ENCODE results near the gene MORN1. TPM values are rescaled to one million over a fixed set of nuclear protein-coding genes. Genes with fewer than 3 reads are reported as not detected.

MORN1 gene
- total and polyA plus RNA-seq, 9 of the 15 experiments (the other 6 are each of a cell fraction or from before 2014, with no cell fraction given), result 0.24 to 9.3 (median 4.2) TPM

DNA sequence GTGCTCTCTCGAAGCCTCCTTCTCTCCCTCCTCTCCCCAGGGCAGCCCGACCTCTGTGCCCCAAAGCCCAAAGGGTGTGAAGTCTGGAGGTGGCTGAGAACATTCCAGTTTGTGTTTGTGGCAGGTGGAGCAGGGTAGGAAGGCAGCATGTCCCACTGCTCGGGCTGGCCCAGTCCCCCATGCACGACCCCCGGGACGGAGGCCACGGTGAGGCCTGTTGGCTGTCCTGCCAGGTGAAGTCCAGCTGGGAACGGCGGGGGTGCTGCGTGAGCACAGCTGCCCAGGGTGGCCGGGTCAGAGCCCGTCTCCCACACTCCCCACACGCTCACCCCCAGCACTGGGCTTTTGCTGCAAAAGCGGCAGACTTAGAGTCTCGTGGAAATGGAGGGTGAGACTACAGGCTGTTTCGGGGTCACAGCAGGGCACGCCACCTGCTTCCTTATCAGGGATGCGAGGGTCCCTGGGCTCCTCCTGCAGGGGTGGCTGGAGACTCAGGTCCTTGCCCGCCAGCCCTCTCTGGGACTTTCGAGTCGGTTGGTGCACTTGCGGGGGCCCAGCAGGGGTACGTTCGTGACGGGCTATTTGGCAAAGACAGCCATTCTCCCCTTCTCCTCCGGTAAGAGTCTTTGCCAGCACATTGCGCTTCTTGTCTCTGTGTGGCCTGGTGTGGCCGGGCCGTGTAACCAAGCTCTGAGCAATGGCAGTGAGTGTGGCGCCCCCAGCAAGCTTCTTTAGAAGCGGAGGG, 40.3 kb downstream of the MORN1 start:
- intact Hi-C loops (cut with micrococcal nuclease) (no loop called here), in situ Hi-C loops (cut with MboI) (no loop called here)
- Histone ChIP-seq H4K20me1 (replicated peaks; ENCODE audit: control insufficient read depth, insufficient read depth, low read length) (peaks cover 9% of the 10 kb centered on the region), H3K4me1 (replicated peaks in 1 of 2; ENCODE audit: control insufficient read depth in 2 of 2, insufficient read depth in 2 of 2, low read length in 2 of 2) (peaks cover 0 to 31% of the 10 kb centered on the region in 2 experiments; a peak in 1 of 5 replicates), H3K27ac (ENCODE audit: extremely low read depth, low read depth, low read length) (no peak overlapping the region), H3K4me2 (ENCODE audit: insufficient read depth, low read length) (no peak overlapping the region), H2AFZ (ENCODE audit: low read depth, low read length) (no peak overlapping the region), H3K4me3 (no peak overlapping the region), H3K27me3 (ENCODE audit: control insufficient read depth in 2 of 2, insufficient read depth in 2 of 2, low read length in 2 of 2) (peaks cover 78 to 90% of the 10 kb centered on the region in 2 experiments), H3K9me3 (replicated peaks; ENCODE audit: control insufficient read depth, insufficient read depth, low read depth, low read length) (no peaks in the 10 kb centered on the region), H3K79me2 (ENCODE audit: control insufficient read depth, insufficient read depth, low read length) (no peaks in the 10 kb centered on the region), H3K9me1 (ENCODE audit: control insufficient read depth, insufficient read depth, low read length) (no peaks in the 10 kb centered on the region), H3K36me3 (ENCODE audit: control insufficient read depth, insufficient read depth, low read length) (no peaks in the 10 kb centered on the region), H3K9ac (ENCODE audit: insufficient read depth in 1 of 2, low read depth in 2 of 2, low read length in 2 of 2) (peak overlapping the region in 1 of 2 experiments; percentile 54; a peak in 1 of 4 replicates)
- ATAC-seq (no peak), DNase-seq (ENCODE audit: extremely low read depth in 1 of 4, low spot score in 3 of 4) (no peak), FAIRE-seq (no peak)
- ChIA-PET CTCF (ENCODE audit: low intra/inter-chr PET ratio) (no interaction called here), POLR2A (interaction anchor here (0.5 to 2.1 kb wide), 3 partner anchors 10 to 144 kb away, joined by 3 to 6 read pairs (median 5); no protein-coding TSS in a partner anchor)
- no TSS peak for BruUV-seq (replicated peaks)
- TF ChIP-seq YY1 (IDR thresholded peaks at IDR 0.05; ENCODE audit: borderline replicate concordance in 1 of 3, control insufficient read depth in 1 of 3, extremely low read depth in 1 of 3, insufficient read depth in 3 of 3, insufficient read length in 1 of 3, insufficient replicate concordance in 2 of 3, low read depth in 1 of 3, low read length in 2 of 3), result peak in 1 of 3 experiments; percentile 5
- TF ChIP-seq, protein P1, sequence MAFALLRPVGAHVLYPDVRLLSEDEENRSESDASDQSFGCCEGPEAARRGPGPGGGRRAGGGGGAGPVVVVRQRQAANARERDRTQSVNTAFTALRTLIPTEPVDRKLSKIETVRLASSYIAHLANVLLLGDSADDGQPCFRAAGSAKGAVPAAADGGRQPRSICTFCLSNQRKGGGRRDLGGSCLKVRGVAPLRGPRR (CRISPR knock-in tag; IDR thresholded peaks at IDR 0.05), result no peak
- WGBS (ENCODE audit: insufficient coverage, low coverage, missing lambda C conversion rate), result 4% methylated on average over 28 of the region's 31 CpGs

DNA sequence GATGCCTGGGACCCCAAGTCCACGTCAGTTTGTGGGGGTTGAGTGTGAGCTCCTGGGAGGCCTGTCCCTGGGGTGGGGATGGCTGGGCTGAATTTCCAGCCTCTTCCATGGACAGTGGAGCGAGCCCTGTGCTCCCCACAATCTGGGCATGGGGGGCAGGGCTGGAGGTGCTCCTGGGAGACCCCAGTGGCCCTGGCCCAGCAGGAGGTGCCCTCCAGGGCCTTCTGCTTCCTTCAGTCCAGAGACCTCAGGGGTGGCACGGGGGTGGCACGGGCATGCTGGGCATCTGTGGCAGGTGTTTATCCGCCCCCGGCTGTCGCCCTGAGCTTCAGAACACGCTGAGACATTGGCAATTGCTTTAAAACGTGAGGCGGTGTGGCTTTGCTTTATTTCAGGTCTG, 40.9 kb downstream of the MORN1 start:
- CTCF ChIA-PET (ENCODE audit: low intra/inter-chr PET ratio), result no interaction called here

More for the DNA sequence above, 40.9 kb downstream of the MORN1 start:
- Histone ChIP-seq H3K36me3 (ENCODE audit: control insufficient read depth, insufficient read depth, low read length) (no peaks in the 10 kb centered on the region), H3K4me3 (no peak overlapping the region), H4K20me1 (replicated peaks; ENCODE audit: control insufficient read depth, insufficient read depth, low read length) (peaks cover 13% of the 10 kb centered on the region), H3K79me2 (ENCODE audit: control insufficient read depth, insufficient read depth, low read length) (no peaks in the 10 kb centered on the region), H3K4me2 (ENCODE audit: insufficient read depth, low read length) (no peak overlapping the region), H3K9ac (ENCODE audit: insufficient read depth in 1 of 2, low read depth in 2 of 2, low read length in 2 of 2) (no peak overlapping the region), H3K27ac (ENCODE audit: extremely low read depth, low read depth, low read length) (no peak overlapping the region), H3K9me1 (ENCODE audit: control insufficient read depth, insufficient read depth, low read length) (no peaks in the 10 kb centered on the region), H2AFZ (ENCODE audit: low read depth, low read length) (no peak overlapping the region), H3K9me3 (replicated peaks; ENCODE audit: control insufficient read depth, insufficient read depth, low read depth, low read length) (no peaks in the 10 kb centered on the region), H3K27me3 (ENCODE audit: control insufficient read depth in 2 of 2, insufficient read depth in 2 of 2, low read length in 2 of 2) (peaks cover 74 to 90% of the 10 kb centered on the region in 2 experiments), H3K4me1 (replicated peaks in 1 of 2; ENCODE audit: control insufficient read depth in 2 of 2, insufficient read depth in 2 of 2, low read length in 2 of 2) (peaks cover 0 to 33% of the 10 kb centered on the region in 2 experiments; a peak in 2 of 5 replicates)
- 5% methylated on average over 10 of the region's 10 CpGs for WGBS (ENCODE audit: insufficient coverage, low coverage, missing lambda C conversion rate)
- DNase-seq (ENCODE audit: extremely low read depth in 1 of 4, low spot score in 3 of 4) (no peak), ATAC-seq (no peak), FAIRE-seq (no peak)
- in situ Hi-C loops (cut with MboI) (no loop called here), intact Hi-C loops (cut with micrococcal nuclease) (no loop called here)
- no peak for TF ChIP-seq NFRKB (IDR thresholded peaks at IDR 0.05; ENCODE audit: low read depth)
- no peak for TF ChIP-seq CBX1 (IDR thresholded peaks at IDR 0.05; ENCODE audit: low read depth)
- no peak for TF ChIP-seq DNMT1 (IDR thresholded peaks at IDR 0.05)
- TF ChIP-seq, protein P2, sequence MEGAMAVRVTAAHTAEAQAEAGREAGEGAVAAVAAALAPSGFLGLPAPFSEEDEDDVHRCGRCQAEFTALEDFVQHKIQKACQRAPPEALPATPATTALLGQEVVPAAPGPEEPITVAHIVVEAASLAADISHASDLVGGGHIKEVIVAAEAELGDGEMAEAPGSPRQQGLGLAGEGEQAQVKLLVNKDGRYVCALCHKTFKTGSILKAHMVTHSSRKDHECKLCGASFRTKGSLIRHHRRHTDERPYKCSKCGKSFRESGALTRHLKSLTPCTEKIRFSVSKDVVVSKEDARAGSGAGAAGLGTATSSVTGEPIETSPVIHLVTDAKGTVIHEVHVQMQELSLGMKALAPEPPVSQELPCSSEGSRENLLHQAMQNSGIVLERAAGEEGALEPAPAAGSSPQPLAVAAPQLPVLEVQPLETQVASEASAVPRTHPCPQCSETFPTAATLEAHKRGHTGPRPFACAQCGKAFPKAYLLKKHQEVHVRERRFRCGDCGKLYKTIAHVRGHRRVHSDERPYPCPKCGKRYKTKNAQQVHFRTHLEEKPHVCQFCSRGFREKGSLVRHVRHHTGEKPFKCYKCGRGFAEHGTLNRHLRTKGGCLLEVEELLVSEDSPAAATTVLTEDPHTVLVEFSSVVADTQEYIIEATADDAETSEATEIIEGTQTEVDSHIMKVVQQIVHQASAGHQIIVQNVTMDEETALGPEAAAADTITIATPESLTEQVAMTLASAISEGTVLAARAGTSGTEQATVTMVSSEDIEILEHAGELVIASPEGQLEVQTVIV (CRISPR knock-in tag; IDR thresholded peaks at IDR 0.05; ENCODE audit: borderline replicate concordance), result no peak
- TF ChIP-seq ZNF3 (CRISPR knock-in tag; IDR thresholded peaks at IDR 0.05), result no peak
- TF ChIP-seq ZNF561 (CRISPR knock-in tag; conservative IDR thresholded peaks at IDR 0.05), result no peak
- no peak for TF ChIP-seq TAF7 (tag; IDR thresholded peaks at IDR 0.05)
- no peak for TF ChIP-seq MEIS2 (IDR thresholded peaks at IDR 0.05; ENCODE audit: partially characterized antibody)
- TF ChIP-seq SNRNP70 (optimal IDR thresholded peaks at IDR 0.05; ENCODE audit: low read depth, low read length), result no peak
- no peak for TF ChIP-seq ZNF143 (CRISPR knock-in tag; IDR thresholded peaks at IDR 0.05)
- no TSS peak for BruUV-seq (replicated peaks)
- POLR2A ChIA-PET, result interaction anchor here (2.1 kb wide), 1 partner anchor 11 kb away, joined by 6 read pairs; no protein-coding TSS in a partner anchor

Data from K562 (cell line).